Measurements from ENCODE around the gene TTC34.

Gene TTC34

GRCh38 chr1:2611621-2612437, 189.7 kb downstream of the TTC34 start:
- Histone ChIP-seq H3K27ac (ENCODE audit: low read depth, low read length, severe bottlenecking) (no peak overlapping the region), H3K4me3 (ENCODE audit: extremely low read depth, insufficient read depth, low read length, poor library complexity, severe bottlenecking) (no peak overlapping the region), H3K9me3 (ENCODE audit: control insufficient read depth, low read length) (no peaks in the 10 kb centered on the region), H3K4me1 (ENCODE audit: control insufficient read depth, insufficient read depth, low read length, poor library complexity, severe bottlenecking) (no peaks in the 10 kb centered on the region), H3K36me3 (ENCODE audit: control insufficient read depth, insufficient read depth, low read length) (no peaks in the 10 kb centered on the region)
- WGBS, 2 experiments (ENCODE audit: insufficient coverage in 2 of 2), result 81 to 89% methylated on average over 16 to 18 of the region's 19 CpGs

- WGBS, 2 experiments (ENCODE audit: insufficient coverage in 2 of 2), result 18 to 28% methylated on average over 21 to 22 of the region's 24 CpGs
- Histone ChIP-seq H3K36me3 (ENCODE audit: control insufficient read depth, insufficient read depth, low read length) (no peaks in the 10 kb centered on the region), H3K9me3 (ENCODE audit: control insufficient read depth, low read length) (no peaks in the 10 kb centered on the region), H3K27ac (ENCODE audit: low read depth, low read length, severe bottlenecking) (no peak overlapping the region), H3K4me1 (ENCODE audit: control insufficient read depth, insufficient read depth, low read length, poor library complexity, severe bottlenecking) (no peaks in the 10 kb centered on the region), H3K4me3 (ENCODE audit: extremely low read depth, insufficient read depth, low read length, poor library complexity, severe bottlenecking) (no peak overlapping the region)
Observed at GRCh38 chr1:2611031-2611501, 190.4 kb downstream of the TTC34 start.

GRCh38 chr1:2610036-2610959, 191.2 kb downstream of the TTC34 start:
- H3K4me1 ChIP-seq (ENCODE audit: control insufficient read depth, insufficient read depth, low read length, poor library complexity, severe bottlenecking), result no peaks in the 10 kb centered on the region
- H3K27ac ChIP-seq (ENCODE audit: low read depth, low read length, severe bottlenecking), result no peak overlapping the region
- H3K4me3 ChIP-seq (ENCODE audit: extremely low read depth, insufficient read depth, low read length, poor library complexity, severe bottlenecking), result no peak overlapping the region
- 86 to 92% methylated on average over 18 of the region's 21 CpGs for WGBS, 2 experiments (ENCODE audit: insufficient coverage in 2 of 2)
- H3K36me3 ChIP-seq (ENCODE audit: control insufficient read depth, insufficient read depth, low read length), result no peaks in the 10 kb centered on the region
- H3K9me3 ChIP-seq (ENCODE audit: control insufficient read depth, low read length), result no peaks in the 10 kb centered on the region

GRCh38 chr1:2609319-2610035, 192.0 kb downstream of the TTC34 start:
- Histone ChIP-seq H3K9me3 (ENCODE audit: control insufficient read depth, low read length) (no peaks in the 10 kb centered on the region), H3K4me1 (ENCODE audit: control insufficient read depth, insufficient read depth, low read length, poor library complexity, severe bottlenecking) (no peaks in the 10 kb centered on the region), H3K36me3 (ENCODE audit: control insufficient read depth, insufficient read depth, low read length) (no peaks in the 10 kb centered on the region), H3K4me3 (ENCODE audit: extremely low read depth, insufficient read depth, low read length, poor library complexity, severe bottlenecking) (no peak overlapping the region), H3K27ac (ENCODE audit: low read depth, low read length, severe bottlenecking) (no peak overlapping the region)
- WGBS, 2 experiments (ENCODE audit: insufficient coverage in 2 of 2), result 90% methylated on average over 31 to 34 of the region's 34 CpGs

GRCh38 chr1:2607641-2608091, 193.8 kb downstream of the TTC34 start:
- 83 to 93% methylated on average over 10 to 11 of the region's 13 CpGs for WGBS, 2 experiments (ENCODE audit: insufficient coverage in 2 of 2)
- no peaks in the 10 kb centered on the region for H3K9me3 ChIP-seq (ENCODE audit: control insufficient read depth, low read length)
- no peak overlapping the region for H3K4me3 ChIP-seq (ENCODE audit: extremely low read depth, insufficient read depth, low read length, poor library complexity, severe bottlenecking)
- no peaks in the 10 kb centered on the region for H3K36me3 ChIP-seq (ENCODE audit: control insufficient read depth, insufficient read depth, low read length)
- H3K4me1 ChIP-seq (ENCODE audit: control insufficient read depth, insufficient read depth, low read length, poor library complexity, severe bottlenecking), result no peaks in the 10 kb centered on the region
- no peak overlapping the region for H3K27ac ChIP-seq (ENCODE audit: low read depth, low read length, severe bottlenecking)

- H3K9me3 ChIP-seq (ENCODE audit: control insufficient read depth, low read length), result no peaks in the 10 kb centered on the region
- H3K27ac ChIP-seq (ENCODE audit: low read depth, low read length, severe bottlenecking), result no peak overlapping the region
- no peaks in the 10 kb centered on the region for H3K36me3 ChIP-seq (ENCODE audit: control insufficient read depth, insufficient read depth, low read length)
- H3K4me3 ChIP-seq (ENCODE audit: extremely low read depth, insufficient read depth, low read length, poor library complexity, severe bottlenecking), result no peak overlapping the region
- WGBS, 2 experiments (ENCODE audit: insufficient coverage in 2 of 2), result 88 to 91% methylated on average over 32 to 33 of the region's 36 CpGs
- H3K4me1 ChIP-seq (ENCODE audit: control insufficient read depth, insufficient read depth, low read length, poor library complexity, severe bottlenecking), result no peaks in the 10 kb centered on the region
Observed at GRCh38 chr1:2606881-2607621, 194.4 kb downstream of the TTC34 start.

GRCh38 chr1:2606396-2606880, 195.1 kb downstream of the TTC34 start:
- Histone ChIP-seq H3K9me3 (ENCODE audit: control insufficient read depth, low read length) (no peaks in the 10 kb centered on the region), H3K4me3 (ENCODE audit: extremely low read depth, insufficient read depth, low read length, poor library complexity, severe bottlenecking) (no peak overlapping the region), H3K4me1 (ENCODE audit: control insufficient read depth, insufficient read depth, low read length, poor library complexity, severe bottlenecking) (no peaks in the 10 kb centered on the region), H3K36me3 (ENCODE audit: control insufficient read depth, insufficient read depth, low read length) (no peaks in the 10 kb centered on the region), H3K27ac (ENCODE audit: low read depth, low read length, severe bottlenecking) (no peak overlapping the region)
- WGBS, 2 experiments (ENCODE audit: insufficient coverage in 2 of 2), result 78 to 83% methylated on average over 6 to 7 of the region's 15 CpGs

- Histone ChIP-seq H3K36me3 (ENCODE audit: control insufficient read depth, insufficient read depth, low read length) (no peaks in the 10 kb centered on the region), H3K4me3 (ENCODE audit: extremely low read depth, insufficient read depth, low read length, poor library complexity, severe bottlenecking) (no peak overlapping the region), H3K4me1 (ENCODE audit: control insufficient read depth, insufficient read depth, low read length, poor library complexity, severe bottlenecking) (no peaks in the 10 kb centered on the region), H3K9me3 (ENCODE audit: control insufficient read depth, low read length) (no peaks in the 10 kb centered on the region), H3K27ac (ENCODE audit: low read depth, low read length, severe bottlenecking) (no peak overlapping the region)
- 92 to 94% methylated on average over 39 to 43 of the region's 48 CpGs for WGBS, 2 experiments (ENCODE audit: insufficient coverage in 2 of 2)
Observed at GRCh38 chr1:2605509-2606395, 195.7 kb downstream of the TTC34 start.

- Histone ChIP-seq H3K27ac (ENCODE audit: low read depth, low read length, severe bottlenecking) (no peak overlapping the region), H3K9me3 (ENCODE audit: control insufficient read depth, low read length) (no peaks in the 10 kb centered on the region), H3K4me3 (ENCODE audit: extremely low read depth, insufficient read depth, low read length, poor library complexity, severe bottlenecking) (no peak overlapping the region), H3K4me1 (ENCODE audit: control insufficient read depth, insufficient read depth, low read length, poor library complexity, severe bottlenecking) (no peaks in the 10 kb centered on the region), H3K36me3 (ENCODE audit: control insufficient read depth, insufficient read depth, low read length) (no peaks in the 10 kb centered on the region)
- WGBS, 2 experiments (ENCODE audit: insufficient coverage in 2 of 2), result 84 to 89% methylated on average over 13 to 14 of the region's 14 CpGs
Observed at GRCh38 chr1:2604844-2605508, 196.5 kb downstream of the TTC34 start.
